Putamen (tissue), 1 donor: ENCODE results near the gene LRRC53.
A peak's percentile ranks its signal among the peaks of the same experiment; 100 is the strongest.

ENCODE experiments used
- DNase-seq: peaks from one replicate; pipeline ENCODE4 v3.0.0-alpha.2; 2016; ENCODE audit warnings: low spot score

The LRRC53 gene

GRCh38 chr1:74502858-74503257 lies 9.6 kb downstream of the LRRC53 start:
- no peak for DNase-seq

- no peak for DNase-seq
Measured at GRCh38 chr1:74502432-74502831, 10.0 kb downstream of the LRRC53 start.

GRCh38 chr1:74498901-74499300 lies 13.5 kb downstream of the LRRC53 start:
- DNase-seq = no peak

GRCh38 chr1:74496669-74497068 lies 15.7 kb downstream of the LRRC53 start:
- DNase-seq = no peak

GRCh38 chr1:74486036-74486435 lies 26.4 kb downstream of the LRRC53 start:
- DNase-seq = no peak

- DNase-seq = no peak
Measured at GRCh38 chr1:74485622-74486021, 26.8 kb downstream of the LRRC53 start.

GRCh38 chr1:74481607-74482006 lies 30.8 kb downstream of the LRRC53 start:
- DNase-seq = no peak

- DNase-seq = no peak
Measured at GRCh38 chr1:74480068-74480467, 32.3 kb downstream of the LRRC53 start.

- no peak for DNase-seq
Measured at GRCh38 chr1:74478979-74479378, 33.4 kb downstream of the LRRC53 start.

GRCh38 chr1:74474585-74474984 lies 37.8 kb downstream of the LRRC53 start:
- peak; percentile 13 for DNase-seq

- no peak for DNase-seq
Measured at GRCh38 chr1:74471470-74471869, 40.9 kb downstream of the LRRC53 start.

- DNase-seq = no peak
Measured at GRCh38 chr1:74470936-74471335, 41.5 kb downstream of the LRRC53 start.

GRCh38 chr1:74470251-74470650 lies 42.2 kb downstream of the LRRC53 start:
- no peak for DNase-seq

- DNase-seq = peak; percentile 50
Measured at GRCh38 chr1:74468982-74469603, 43.3 kb downstream of the LRRC53 start.

GRCh38 chr1:74467786-74468377 lies 44.5 kb downstream of the LRRC53 start:
- no peak for DNase-seq

- no peak for DNase-seq
Measured at GRCh38 chr1:74465193-74465681, 47.2 kb downstream of the LRRC53 start.

GRCh38 chr1:74464037-74464436 lies 48.4 kb downstream of the LRRC53 start:
- no peak for DNase-seq

GRCh38 chr1:74463333-74463988 lies 49.0 kb downstream of the LRRC53 start:
- DNase-seq = peak; percentile 44

GRCh38 chr1:74457253-74457652 lies 55.2 kb downstream of the LRRC53 start:
- DNase-seq = no peak

- DNase-seq = no peak
Measured at GRCh38 chr1:74455390-74455789, 57.0 kb downstream of the LRRC53 start.

GRCh38 chr1:74453277-74453676 lies 59.1 kb downstream of the LRRC53 start:
- no peak for DNase-seq

GRCh38 chr1:74452035-74452434 lies 60.4 kb downstream of the LRRC53 start:
- no peak for DNase-seq

- DNase-seq = no peak
Measured at GRCh38 chr1:74437035-74437434, 75.4 kb downstream of the LRRC53 start.
